ENCODE data around the gene SMYD3.
A peak's percentile ranks its signal among the peaks of the same experiment; 100 is the strongest.

The SMYD3 gene

GRCh38 chr1:245807306-245807705, 699.8 kb downstream of the SMYD3 start:
- no peaks in the 10 kb centered on the region for H3K79me2 ChIP-seq (ENCODE audit: insufficient read depth, low read length)
- H3K36me3 ChIP-seq (ENCODE audit: low read length) = no peaks in the 10 kb centered on the region
- H3K9me3 ChIP-seq (ENCODE audit: insufficient read depth, low read length) = no peaks in the 10 kb centered on the region
- H3K27me3 ChIP-seq (ENCODE audit: low read length) = no peaks in the 10 kb centered on the region
- H3K9me2 ChIP-seq (replicated peaks; ENCODE audit: insufficient read depth, low read length) = no peaks in the 10 kb centered on the region
- H3K4me2 ChIP-seq (ENCODE audit: low read depth, low read length, poor library complexity, severe bottlenecking) = peak overlapping the region; percentile 18
- H2AFZ ChIP-seq (ENCODE audit: low read depth, low read length, severe bottlenecking) = no peak overlapping the region
- H3K27ac ChIP-seq (ENCODE audit: low read depth, low read length) = no peak overlapping the region
- H3K4me3 ChIP-seq (ENCODE audit: insufficient read depth, low read length, poor library complexity, severe bottlenecking) = no peak overlapping the region
- H3F3A ChIP-seq (ENCODE audit: insufficient read depth) = no peaks in the 10 kb centered on the region
- no peaks in the 10 kb centered on the region for H4K20me1 ChIP-seq (ENCODE audit: low read depth, low read length)
- no peak for TF ChIP-seq EZH2phosphoT487 (conservative IDR thresholded peaks at IDR 0.05; ENCODE audit: low read length)
- TF ChIP-seq CTCF (IDR thresholded peaks at IDR 0.05; ENCODE audit: insufficient read depth, low read length, poor library complexity, severe bottlenecking) = no peak
- H3K9ac ChIP-seq (ENCODE audit: low read length) = no peak overlapping the region

- H3K27ac ChIP-seq (ENCODE audit: low read depth, low read length) = no peak overlapping the region
- no peaks in the 10 kb centered on the region for H3F3A ChIP-seq (ENCODE audit: insufficient read depth)
- no peak overlapping the region for H3K4me2 ChIP-seq (ENCODE audit: low read depth, low read length, poor library complexity, severe bottlenecking)
- no peak overlapping the region for H3K4me3 ChIP-seq (ENCODE audit: insufficient read depth, low read length, poor library complexity, severe bottlenecking)
- no peaks in the 10 kb centered on the region for H3K27me3 ChIP-seq (ENCODE audit: low read length)
- no peaks in the 10 kb centered on the region for H4K20me1 ChIP-seq (ENCODE audit: low read depth, low read length)
- H3K36me3 ChIP-seq (ENCODE audit: low read length) = no peaks in the 10 kb centered on the region
- H3K9me2 ChIP-seq (replicated peaks; ENCODE audit: insufficient read depth, low read length) = no peaks in the 10 kb centered on the region
- no peaks in the 10 kb centered on the region for H3K9me3 ChIP-seq (ENCODE audit: insufficient read depth, low read length)
- no peak overlapping the region for H3K9ac ChIP-seq (ENCODE audit: low read length)
- no peak overlapping the region for H2AFZ ChIP-seq (ENCODE audit: low read depth, low read length, severe bottlenecking)
- TF ChIP-seq CTCF (IDR thresholded peaks at IDR 0.05; ENCODE audit: insufficient read depth, low read length, poor library complexity, severe bottlenecking) (no peak), EZH2phosphoT487 (conservative IDR thresholded peaks at IDR 0.05; ENCODE audit: low read length) (no peak)
- no peaks in the 10 kb centered on the region for H3K79me2 ChIP-seq (ENCODE audit: insufficient read depth, low read length)
These were observed 701.5 kb downstream of the SMYD3 start for GRCh38 chr1:245805532-245805931.

GRCh38 chr1:245804696-245805095, 702.4 kb downstream of the SMYD3 start:
- TF ChIP-seq EZH2phosphoT487 (conservative IDR thresholded peaks at IDR 0.05; ENCODE audit: low read length) (no peak), CTCF (IDR thresholded peaks at IDR 0.05; ENCODE audit: insufficient read depth, low read length, poor library complexity, severe bottlenecking) (no peak)
- Histone ChIP-seq H3K27ac (ENCODE audit: low read depth, low read length) (no peak overlapping the region), H3K9me2 (replicated peaks; ENCODE audit: insufficient read depth, low read length) (no peaks in the 10 kb centered on the region), H3F3A (ENCODE audit: insufficient read depth) (no peaks in the 10 kb centered on the region), H3K4me2 (ENCODE audit: low read depth, low read length, poor library complexity, severe bottlenecking) (no peak overlapping the region), H4K20me1 (ENCODE audit: low read depth, low read length) (no peaks in the 10 kb centered on the region), H3K9ac (ENCODE audit: low read length) (no peak overlapping the region), H2AFZ (ENCODE audit: low read depth, low read length, severe bottlenecking) (no peak overlapping the region), H3K36me3 (ENCODE audit: low read length) (no peaks in the 10 kb centered on the region), H3K79me2 (ENCODE audit: insufficient read depth, low read length) (no peaks in the 10 kb centered on the region), H3K9me3 (ENCODE audit: insufficient read depth, low read length) (no peaks in the 10 kb centered on the region), H3K27me3 (ENCODE audit: low read length) (no peaks in the 10 kb centered on the region), H3K4me3 (ENCODE audit: insufficient read depth, low read length, poor library complexity, severe bottlenecking) (no peak overlapping the region)

- no peaks in the 10 kb centered on the region for H4K20me1 ChIP-seq (ENCODE audit: low read depth, low read length)
- H3K9me3 ChIP-seq (ENCODE audit: insufficient read depth, low read length) = no peaks in the 10 kb centered on the region
- H3K79me2 ChIP-seq (ENCODE audit: insufficient read depth, low read length) = no peaks in the 10 kb centered on the region
These were observed 703.4 kb downstream of the SMYD3 start for GRCh38 chr1:245803666-245804037.

More at GRCh38 chr1:245803666-245804037, 703.4 kb downstream of the SMYD3 start:
- Histone ChIP-seq H3K4me3 (ENCODE audit: insufficient read depth, low read length, poor library complexity, severe bottlenecking) (no peak overlapping the region), H2AFZ (ENCODE audit: low read depth, low read length, severe bottlenecking) (no peak overlapping the region), H3F3A (ENCODE audit: insufficient read depth) (no peaks in the 10 kb centered on the region), H3K36me3 (ENCODE audit: low read length) (no peaks in the 10 kb centered on the region), H3K9me2 (replicated peaks; ENCODE audit: insufficient read depth, low read length) (no peaks in the 10 kb centered on the region), H3K27me3 (ENCODE audit: low read length) (no peaks in the 10 kb centered on the region), H3K4me2 (ENCODE audit: low read depth, low read length, poor library complexity, severe bottlenecking) (no peak overlapping the region), H3K9ac (ENCODE audit: low read length) (no peak overlapping the region), H3K27ac (ENCODE audit: low read depth, low read length) (no peak overlapping the region)
- TF ChIP-seq EZH2phosphoT487 (conservative IDR thresholded peaks at IDR 0.05; ENCODE audit: low read length) = no peak
